Measurements from ENCODE around the gene CD14. TPM values are rescaled to one million over a fixed set of nuclear protein-coding genes. Genes with fewer than 3 reads are reported as not detected.
A peak's percentile ranks its signal among the peaks of the same experiment; 100 is the strongest.

The CD14 gene
- total RNA-seq, 1 experiment from 2014 or later = 0.41 TPM

DNA sequence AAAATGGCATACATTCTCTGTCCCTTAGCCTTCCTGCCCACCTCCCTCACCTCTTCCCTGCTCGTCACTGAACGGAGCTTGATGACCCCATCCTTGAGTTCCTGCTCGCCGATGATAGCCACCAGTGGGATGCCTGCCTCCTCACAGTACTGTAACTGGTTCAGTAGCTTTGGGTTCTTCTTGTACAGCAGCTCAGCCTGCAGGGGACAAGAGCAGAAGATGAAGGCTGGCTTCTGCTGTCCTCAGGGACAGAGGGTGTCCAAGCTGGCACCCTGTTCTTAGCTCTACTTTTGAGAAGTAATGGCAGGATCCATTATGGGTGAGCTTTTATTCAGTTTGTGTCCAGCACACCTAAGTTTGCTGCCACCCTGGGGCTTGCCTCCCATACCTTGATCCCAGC is 41.7 kb upstream of the CD14 start:
- BruUV-seq (replicated peaks) = no TSS peak
- no peak for TF ChIP-seq EZH2 (IDR thresholded peaks at IDR 0.05; ENCODE audit: borderline replicate concordance, low read depth, low read length, poor library complexity, severe bottlenecking)
- TF ChIP-seq, protein P1, sequence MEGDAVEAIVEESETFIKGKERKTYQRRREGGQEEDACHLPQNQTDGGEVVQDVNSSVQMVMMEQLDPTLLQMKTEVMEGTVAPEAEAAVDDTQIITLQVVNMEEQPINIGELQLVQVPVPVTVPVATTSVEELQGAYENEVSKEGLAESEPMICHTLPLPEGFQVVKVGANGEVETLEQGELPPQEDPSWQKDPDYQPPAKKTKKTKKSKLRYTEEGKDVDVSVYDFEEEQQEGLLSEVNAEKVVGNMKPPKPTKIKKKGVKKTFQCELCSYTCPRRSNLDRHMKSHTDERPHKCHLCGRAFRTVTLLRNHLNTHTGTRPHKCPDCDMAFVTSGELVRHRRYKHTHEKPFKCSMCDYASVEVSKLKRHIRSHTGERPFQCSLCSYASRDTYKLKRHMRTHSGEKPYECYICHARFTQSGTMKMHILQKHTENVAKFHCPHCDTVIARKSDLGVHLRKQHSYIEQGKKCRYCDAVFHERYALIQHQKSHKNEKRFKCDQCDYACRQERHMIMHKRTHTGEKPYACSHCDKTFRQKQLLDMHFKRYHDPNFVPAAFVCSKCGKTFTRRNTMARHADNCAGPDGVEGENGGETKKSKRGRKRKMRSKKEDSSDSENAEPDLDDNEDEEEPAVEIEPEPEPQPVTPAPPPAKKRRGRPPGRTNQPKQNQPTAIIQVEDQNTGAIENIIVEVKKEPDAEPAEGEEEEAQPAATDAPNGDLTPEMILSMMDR (conservative IDR thresholded peaks at IDR 0.05; ENCODE audit: low read depth, low read length) = no peak
- POLR2A ChIA-PET (ENCODE audit: low non-redundant PET) = interaction anchor here (0.6 kb wide), 2 partner anchors 16 to 20 kb away, joined by 4 to 6 read pairs; no protein-coding TSS in a partner anchor
- CTCF ChIA-PET = interaction anchor here (0.7 kb wide), 1 partner anchor 17 kb away, joined by 4 read pairs; the partner anchor contains the start of genes HARS1 and HARS2
- Histone ChIP-seq H3K36me3 (ENCODE audit: insufficient read depth, low read length, poor library complexity, severe bottlenecking) (peaks cover 77% of the 10 kb centered on the region), H3K9me3 (ENCODE audit: low read depth, low read length, poor library complexity, severe bottlenecking) (no peaks in the 10 kb centered on the region), H3K4me3 (ENCODE audit: low read depth, low read length, poor library complexity, severe bottlenecking) (no peak overlapping the region), H3K27me3 (replicated peaks; ENCODE audit: insufficient read depth, low read depth, low read length, poor library complexity) (no peaks in the 10 kb centered on the region), H3K27ac (ENCODE audit: low read depth, low read length, poor library complexity, severe bottlenecking) (no peak overlapping the region), H3K4me1 (ENCODE audit: insufficient read depth, low read length, poor library complexity, severe bottlenecking) (no peaks in the 10 kb centered on the region)
- DNase-seq (ENCODE audit: low spot score) = no peak
- intact Hi-C loops (cut with micrococcal nuclease; ENCODE audit: unreplicated experiment) = no loop called here

DNA sequence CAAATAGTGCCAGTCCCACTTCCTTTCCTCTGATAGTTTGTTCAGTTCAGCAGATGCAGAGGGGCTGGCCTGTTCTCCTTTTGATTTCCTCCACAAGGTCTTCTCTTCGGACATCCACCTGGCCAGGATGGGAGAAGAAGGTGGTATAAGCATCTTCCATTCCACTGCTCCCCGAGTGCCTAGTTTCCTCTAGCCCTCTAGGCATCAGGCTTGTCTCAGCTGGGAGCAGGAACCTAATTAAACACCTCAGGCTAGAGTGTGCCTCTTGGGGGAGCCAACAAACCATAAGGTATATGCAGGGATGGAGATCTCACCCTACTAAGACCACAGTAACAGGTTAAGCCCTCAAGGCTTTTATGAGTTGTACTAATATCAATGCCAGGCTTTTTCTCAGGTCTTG is 41.2 kb upstream of the CD14 start:
- intact Hi-C loops (cut with micrococcal nuclease; ENCODE audit: unreplicated experiment) = no loop called here
- Histone ChIP-seq H3K9me3 (ENCODE audit: low read depth, low read length, poor library complexity, severe bottlenecking) (no peaks in the 10 kb centered on the region), H3K27ac (ENCODE audit: low read depth, low read length, poor library complexity, severe bottlenecking) (no peak overlapping the region), H3K4me1 (ENCODE audit: insufficient read depth, low read length, poor library complexity, severe bottlenecking) (no peaks in the 10 kb centered on the region), H3K36me3 (ENCODE audit: insufficient read depth, low read length, poor library complexity, severe bottlenecking) (peaks cover 77% of the 10 kb centered on the region), H3K27me3 (replicated peaks; ENCODE audit: insufficient read depth, low read depth, low read length, poor library complexity) (no peaks in the 10 kb centered on the region), H3K4me3 (ENCODE audit: low read depth, low read length, poor library complexity, severe bottlenecking) (no peak overlapping the region)
- DNase-seq (ENCODE audit: low spot score) = no peak
- TF ChIP-seq, protein P1 (conservative IDR thresholded peaks at IDR 0.05; ENCODE audit: low read depth, low read length) = no peak
- TF ChIP-seq EZH2 (IDR thresholded peaks at IDR 0.05; ENCODE audit: borderline replicate concordance, low read depth, low read length, poor library complexity, severe bottlenecking) = no peak
- ChIA-PET POLR2A (ENCODE audit: low non-redundant PET) (interaction anchor here (0.6 kb wide), 1 partner anchor 16 kb away, joined by 6 read pairs; no protein-coding TSS in a partner anchor), CTCF (no interaction called here)
- BruUV-seq (replicated peaks) = TSS peak; percentile 90

DNA sequence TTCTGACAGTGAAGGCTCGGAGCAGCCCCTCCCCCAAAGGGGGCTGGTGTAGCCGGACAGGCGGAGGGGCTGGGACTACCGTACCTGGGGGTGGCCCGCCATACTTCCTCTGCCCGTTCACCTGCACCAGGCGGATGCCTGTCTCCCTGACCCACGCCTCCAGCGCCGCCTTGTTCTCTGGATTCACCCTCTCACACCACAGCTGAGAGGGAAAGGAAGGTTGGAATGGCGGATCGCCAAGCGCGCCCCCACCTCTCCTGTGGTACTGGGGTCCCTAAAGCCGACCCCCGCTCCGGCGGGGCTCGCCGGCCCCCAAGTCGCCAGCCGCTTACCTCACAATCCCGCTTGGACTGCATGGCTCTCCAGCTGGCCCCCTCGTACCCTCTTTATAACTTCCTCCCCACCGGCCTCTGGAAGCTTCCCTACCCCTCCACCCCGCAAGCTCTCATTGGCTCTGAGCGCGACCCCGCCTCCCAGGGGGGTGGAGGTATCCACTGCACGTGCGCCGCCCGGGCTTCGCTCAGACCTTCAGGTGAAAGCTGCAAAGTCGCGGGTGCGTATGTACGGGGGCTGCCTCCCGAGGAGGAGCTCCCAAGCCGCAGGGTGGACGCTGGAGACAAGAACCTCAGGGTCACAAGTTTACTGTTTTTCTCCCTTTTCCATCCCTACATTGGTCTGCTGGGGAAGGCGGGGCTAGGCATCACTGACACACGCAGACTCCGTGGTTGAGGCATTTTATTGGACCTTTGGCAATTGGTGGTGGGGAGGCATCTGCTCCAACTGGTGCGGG is 40.4 kb upstream of the CD14 start, which contains the start of gene DND1:
TSS of gene DND1 (minus strand) at position 390 of the 790 bp plus-strand sequence. CDS start at position 356, 34 bp downstream.
- POLR2A ChIA-PET (ENCODE audit: low non-redundant PET) = no interaction called here
- no peak for DNase-seq (ENCODE audit: low spot score)
- CTCF ChIA-PET = no interaction called here
- Histone ChIP-seq H3K4me3 (ENCODE audit: low read depth, low read length, poor library complexity, severe bottlenecking) (no peak within 1 kb of the TSS), H3K27ac (ENCODE audit: low read depth, low read length, poor library complexity, severe bottlenecking) (no peak within 1 kb of the TSS), H3K27me3 (replicated peaks; ENCODE audit: insufficient read depth, low read depth, low read length, poor library complexity) (no peaks in the 10 kb centered on the region), H3K9me3 (ENCODE audit: low read depth, low read length, poor library complexity, severe bottlenecking) (no peaks in the 10 kb centered on the region), H3K4me1 (ENCODE audit: insufficient read depth, low read length, poor library complexity, severe bottlenecking) (no peaks in the 10 kb centered on the region), H3K36me3 (ENCODE audit: insufficient read depth, low read length, poor library complexity, severe bottlenecking) (peaks cover 85% of the 10 kb centered on the region)
- BruUV-seq (replicated peaks) = no TSS peak
- no peak for TF ChIP-seq EZH2 (IDR thresholded peaks at IDR 0.05; ENCODE audit: borderline replicate concordance, low read depth, low read length, poor library complexity, severe bottlenecking)
- TF ChIP-seq, protein P1 (conservative IDR thresholded peaks at IDR 0.05; ENCODE audit: low read depth, low read length) = no peak
- intact Hi-C loops (cut with micrococcal nuclease; ENCODE audit: unreplicated experiment) = no loop called here
